Body of pancreas (tissue), 4 donors: ENCODE results near the gene PRDM8. TPM values are rescaled to one million over a fixed set of nuclear protein-coding genes. Genes with fewer than 3 reads are reported as not detected.
"Not testable (repeated sequence)": the region's sequence is repeated elsewhere in the genome, so short reads cannot be mapped to it uniquely, and the experiment has no call there.

Source experiments
- ATAC-seq: fragments of 150-250 bp; one replicate; pipeline ENCODE4 v1.9.1; 2016
- DNase-seq, 4 donors: peaks; one replicate each; pipeline ENCODE4 v3.0.0-alpha.2; 2019
- H3K27ac ChIP-seq, 4 donors: fragments of 200-600 bp; sonication (generic); 1 replicate in 3 of 4; 2 replicates in 1 of 4; pipeline versions ENCODE4 v1.5.1 to v1.6.1; 2016 to 2019; ENCODE audit warnings: mild to moderate bottlenecking in 1 of 4, mixed read lengths in 1 of 4, moderate library complexity in 1 of 4
- H3K27me3 ChIP-seq, 2 donors: fragments of 200-600 bp; sonication (generic); one replicate each; pipeline ENCODE4 v1.6.0; 2016; ENCODE audit warnings: mild to moderate bottlenecking in 1 of 2
- H3K36me3 ChIP-seq, 2 donors: fragments of 200-600 bp; sonication (generic); replicated peaks in 1 of 2; 2 replicates each; pipeline ENCODE4 v1.5.1; 2016; ENCODE audit warnings: low read depth in 2 of 2; ENCODE audit not compliant: insufficient read depth in 1 of 2
- H3K4me1 ChIP-seq: fragments of 200-600 bp; sonication (generic); one replicate; pipeline ENCODE4 v1.6.0; 2016
- H3K4me3 ChIP-seq, 2 donors: fragments of 200-600 bp; sonication (generic); 1 replicate in 1 of 2; 2 replicates in 1 of 2; pipeline ENCODE4 v1.5.1; 2016 to 2019
- H3K9me3 ChIP-seq, 3 donors: fragments of 200-600 bp; sonication (generic); 1 replicate in 2 of 3; 2 replicates in 1 of 3; pipeline ENCODE4 v1.5.1; 2016
- CTCF ChIP-seq, 7 experiments: fragments of 450-650 bp in 4 of 7; fragments of 200-600 bp in 3 of 7; sonication (generic) in 3 of 7; IDR thresholded peaks; one replicate each; pipeline ENCODE4 v1.5.1; 2016 to 2019; ENCODE audit warnings: antibody characterized with exemption in 7 of 7
- POLR2A ChIP-seq, 3 donors: fragments of 450-650 bp; IDR thresholded peaks; one replicate each; pipeline ENCODE4 v1.6.1; 2016; ENCODE audit warnings: antibody characterized with exemption in 3 of 3, mild to moderate bottlenecking in 2 of 3
- WGBS, 2 donors: methylation state at CpG; one replicate each; pipeline ENCODE4 v1.1.5; 2017; 5-methylcytosine and 5-hydroxymethylcytosine counted together
- intact Hi-C: fragments of 100-400 bp; cut with DNase I; formaldehyde crosslinking; loops from one replicate; pipeline ENCODE4 v1.15.1; 2023
- total RNA-seq, 2 donors: library from RNA; depleted of rRNA; stranded (reverse); fragments of >200 nt; gene quantifications; one replicate each; pipeline ENCODE4 v1.1.0, GENCODE V29; 2016

The PRDM8 gene
- total RNA-seq, 2 donors from 2014 or later, result 2.6 to 5.9 TPM

GRCh38 chr4:80173841-80174240 is 23.5 kb upstream of the PRDM8 start:
- H3K27me3 ChIP-seq, result peaks cover 0 to 4% of the 10 kb centered on the region in 2 donors
- H3K27ac ChIP-seq, result no peak overlapping the region
- TF ChIP-seq CTCF (IDR thresholded peaks at IDR 0.05) (no peak), POLR2A (IDR thresholded peaks at IDR 0.05) (no peak)
- H3K9me3 ChIP-seq, result peaks cover 0 to 2% (median 0%) of the 10 kb centered on the region in 3 donors
- 80 to 82% methylated on average over 2 of the region's 2 CpGs for WGBS, 2 donors
- no peak overlapping the region for H3K4me3 ChIP-seq
- DNase-seq (no peak), ATAC-seq (no peak)
- intact Hi-C loops, result no loop called here
- H3K36me3 ChIP-seq, result no peaks in the 10 kb centered on the region
- no peaks in the 10 kb centered on the region for H3K4me1 ChIP-seq

GRCh38 chr4:80177793-80178192 is 19.5 kb upstream of the PRDM8 start:
- ATAC-seq, H3K9me3 ChIP-seq, H3K36me3 ChIP-seq, H3K4me3 ChIP-seq, intact Hi-C loops, H3K27me3 ChIP-seq, H3K4me1 ChIP-seq, H3K27ac ChIP-seq, DNase-seq: not testable (repeated sequence)

GRCh38 chr4:80178964-80179363 is 18.3 kb upstream of the PRDM8 start:
- peaks cover 0 to 5% (median 0%) of the 10 kb centered on the region in 3 donors for H3K9me3 ChIP-seq
- no peak overlapping the region for H3K27ac ChIP-seq
- H3K36me3 ChIP-seq, result no peaks in the 10 kb centered on the region
- H3K4me1 ChIP-seq, result peaks cover 9% of the 10 kb centered on the region
- ATAC-seq (no peak), DNase-seq (no peak)
- intact Hi-C loops, result no loop called here
- TF ChIP-seq CTCF (IDR thresholded peaks at IDR 0.05), result no peak
- TF ChIP-seq POLR2A (IDR thresholded peaks at IDR 0.05), result no peak
- H3K4me3 ChIP-seq, result no peak overlapping the region
- H3K27me3 ChIP-seq, result peaks cover 0 to 3% of the 10 kb centered on the region in 2 donors
- WGBS, 2 donors, result 87 to 90% methylated on average over 4 of the region's 4 CpGs

GRCh38 chr4:80179637-80180161 is 17.6 kb upstream of the PRDM8 start:
- intact Hi-C loops, result no loop called here
- ATAC-seq, result no peak
- WGBS, 2 donors, result 65 to 66% methylated on average over 3 of the region's 3 CpGs

GRCh38 chr4:80180743-80181142 is 16.6 kb upstream of the PRDM8 start:
- TF ChIP-seq CTCF (IDR thresholded peaks at IDR 0.05), result no peak
- TF ChIP-seq POLR2A (IDR thresholded peaks at IDR 0.05), result no peak
- Histone ChIP-seq H3K9me3 (peaks cover 0 to 5% (median 0%) of the 10 kb centered on the region in 3 donors), H3K4me1 (peaks cover 27% of the 10 kb centered on the region), H3K27me3 (peaks cover 0 to 18% of the 10 kb centered on the region in 2 donors), H3K27ac (no peak overlapping the region), H3K36me3 (no peaks in the 10 kb centered on the region), H3K4me3 (no peak overlapping the region)
- DNase-seq, result no peak
- 67 to 75% methylated on average over 3 of the region's 3 CpGs for WGBS, 2 donors
- ATAC-seq, result no peak
- intact Hi-C loops, result no loop called here

More at GRCh38 chr4:80179637-80180161, 17.6 kb upstream of the PRDM8 start:
- Histone ChIP-seq H3K4me1 (peaks cover 17% of the 10 kb centered on the region), H3K4me3 (no peak overlapping the region), H3K27me3 (peaks cover 0 to 8% of the 10 kb centered on the region in 2 donors), H3K9me3 (peaks cover 0 to 5% (median 0%) of the 10 kb centered on the region in 3 donors), H3K36me3 (no peaks in the 10 kb centered on the region), H3K27ac (no peak overlapping the region)
- no peak for DNase-seq
- TF ChIP-seq POLR2A (IDR thresholded peaks at IDR 0.05), result no peak
- no peak for TF ChIP-seq CTCF (IDR thresholded peaks at IDR 0.05)
